GM19452 (cell line): Measurements from ENCODE around the gene CCDC17.

Source experiments
- ATAC-seq: cut with Tn5 transposase; IDR thresholded peaks from one replicate; pipeline ENCODE4 v1.9.1; 2021; ENCODE audit not compliant: unreplicated experiment

Gene CCDC17

GRCh38 chr1:45584351-45585109, 39.3 kb downstream of the CCDC17 start:
- peak; percentile 25 for ATAC-seq

- peak; percentile 45 for ATAC-seq
Observed at GRCh38 chr1:45583666-45584350, 40.0 kb downstream of the CCDC17 start, which contains the start of gene NASP. Gene NASP (plus strand): TSS chr1:45584041. CDS start chr1:45584147, 106 bp downstream.

GRCh38 chr1:45583264-45583665, 40.6 kb downstream of the CCDC17 start:
- ATAC-seq, result peak; percentile 76

- ATAC-seq, result no peak
Observed at GRCh38 chr1:45574105-45574626, 49.7 kb downstream of the CCDC17 start.

GRCh38 chr1:45573231-45573804, 50.5 kb downstream of the CCDC17 start:
- ATAC-seq, result no peak

- ATAC-seq, result no peak
Observed at GRCh38 chr1:45570631-45571030, 53.2 kb downstream of the CCDC17 start.
